ENCODE measurements around the gene ELOB. TPM values are rescaled to one million over a fixed set of nuclear protein-coding genes. Genes with fewer than 3 reads are reported as not detected.

Gene ELOB
- total and polyA plus RNA-seq, 2 of the 13 experiments (the other 11 are each of a cell fraction or from before 2014, with no cell fraction given): 208 to 225 TPM

GRCh38 chr16:2749476-2749875, 27.6 kb downstream of the ELOB start (continued):
- TF ChIP-seq HBP1 (CRISPR knock-in tag; IDR thresholded peaks at IDR 0.05; ENCODE audit: low read depth) (no peak), ZNF572 (CRISPR knock-in tag; IDR thresholded peaks at IDR 0.05) (no peak), ZNF772 (CRISPR knock-in tag; IDR thresholded peaks at IDR 0.05) (no peak), NR0B2 (CRISPR knock-in tag; IDR thresholded peaks at IDR 0.05) (no peak), SMARCC2 (IDR thresholded peaks at IDR 0.05) (no peak), SNAPC5 (CRISPR knock-in tag; IDR thresholded peaks at IDR 0.05; ENCODE audit: borderline replicate concordance) (no peak)

GRCh38 chr16:2748757-2749455, 28.2 kb downstream of the ELOB start:
- Histone ChIP-seq H3K27me3 (ENCODE audit: control insufficient read depth in 1 of 2, insufficient read depth in 2 of 2, low read length in 2 of 2) (no peaks in the 10 kb centered on the region; a peak in 1 of 5 replicates), H3K27ac (ENCODE audit: extremely low read length, insufficient read depth, low read length) (no peak overlapping the region), H3K9me3 (ENCODE audit: low read length) (no peaks in the 10 kb centered on the region), H3K4me2 (ENCODE audit: low read depth, low read length) (no peak overlapping the region), H3K9ac (ENCODE audit: insufficient read depth, low read depth, low read length) (no peak overlapping the region), H4K20me1 (ENCODE audit: insufficient read depth, low read length) (peaks cover 8% of the 10 kb centered on the region), H3K4me3 (replicated peaks in 1 of 3; ENCODE audit: insufficient read depth in 1 of 3, low read depth in 2 of 3, low read length in 3 of 3) (no peak overlapping the region), H3K4me1 (ENCODE audit: insufficient read depth, low read length) (peaks cover 13% of the 10 kb centered on the region), H2AFZ (ENCODE audit: low read length) (no peak overlapping the region), H3K36me3 (replicated peaks in 1 of 2; ENCODE audit: control insufficient read depth in 1 of 2, insufficient read depth in 2 of 2, low read length in 2 of 2) (peaks cover 2 to 4% of the 10 kb centered on the region in 2 experiments; a peak in 2 of 5 replicates), H3K79me2 (ENCODE audit: insufficient read depth, low read length) (peaks cover 23% of the 10 kb centered on the region)
- POLR2A ChIA-PET: no interaction called here
- no peak for ATAC-seq
- DNase-seq (ENCODE audit: low spot score): no peak
- WGBS (ENCODE audit: low lambda C conversion rate): 100% methylated on average over 4 of the region's 7 CpGs
- in situ Hi-C loops (cut with HindIII; ENCODE audit: extremely low pct_ligation_motif_present, low pct_unique_long_range_greater_than_20kb): no loop called here
- no peak for FAIRE-seq
- BruUV-seq (replicated peaks): no TSS peak
- CTCF ChIA-PET (ENCODE audit: low intra/inter-chr PET ratio, low total read pairs): no interaction called here
- intact Hi-C loops (cut with micrococcal nuclease; ENCODE audit: unreplicated experiment): no loop called here
- TF ChIP-seq ZHX2 (IDR thresholded peaks at IDR 0.05; ENCODE audit: low read depth) (no peak), ZHX2 (CRISPR knock-in tag; IDR thresholded peaks at IDR 0.05; ENCODE audit: borderline replicate concordance) (no peak), ZNF770 (CRISPR knock-in tag; IDR thresholded peaks at IDR 0.05) (no peak), ZNF879 (CRISPR knock-in tag; IDR thresholded peaks at IDR 0.05) (no peak), ATRX (CRISPR knock-in tag; IDR thresholded peaks at IDR 0.05; ENCODE audit: borderline replicate concordance) (no peak), SOX6 (IDR thresholded peaks at IDR 0.05) (no peak), SOX6 (CRISPR knock-in tag; IDR thresholded peaks at IDR 0.05) (no peak)

Data from HepG2 (cell line).